Esophagus muscularis mucosa (tissue), 4 donors: ENCODE results near the gene CDK5R2. TPM values are rescaled to one million over a fixed set of nuclear protein-coding genes. Genes with fewer than 3 reads are reported as not detected.

Source experiments
- DNase-seq: peaks from one replicate; pipeline ENCODE4 v3.0.0-alpha.2; 2017; ENCODE audit errors: extremely low spot score
- H3K27ac ChIP-seq, 4 donors: fragments of 200-600 bp; sonication (generic); replicated peaks in 1 of 4; 1 replicate in 3 of 4; 2 replicates in 1 of 4; pipeline ENCODE4 v1.5.1; 2016 to 2019; ENCODE audit warnings: mild to moderate bottlenecking in 1 of 4
- H3K27me3 ChIP-seq, 4 donors: fragments of 200-600 bp; sonication (generic); one replicate each; pipeline versions ENCODE4 v1.5.1 to v1.6.0; 2016 to 2019
- H3K36me3 ChIP-seq, 4 donors: fragments of 200-600 bp; sonication (generic); one replicate each; pipeline ENCODE4 v1.5.1; 2016 to 2019
- H3K4me1 ChIP-seq, 4 donors: fragments of 200-600 bp; sonication (generic); one replicate each; pipeline ENCODE4 v1.5.1; 2016 to 2019
- H3K4me3 ChIP-seq, 4 donors: fragments of 200-600 bp; sonication (generic); 1 replicate in 2 of 4; 2 replicates in 2 of 4; pipeline ENCODE4 v1.5.1; 2016 to 2019; ENCODE audit warnings: mild to moderate bottlenecking in 4 of 4, moderate library complexity in 1 of 4
- H3K9me3 ChIP-seq, 4 donors: fragments of 200-600 bp; sonication (generic); 1 replicate in 3 of 4; 2 replicates in 1 of 4; pipeline ENCODE4 v1.5.1; 2016 to 2019
- CTCF ChIP-seq, 3 experiments: fragments of 200-600 bp in 2 of 3; fragments of 450-650 bp in 1 of 3; sonication (generic) in 2 of 3; IDR thresholded peaks; one replicate each; pipeline ENCODE4 v1.5.1; 2017 to 2019; ENCODE audit warnings: antibody characterized with exemption in 3 of 3, mild to moderate bottlenecking in 2 of 3, moderate library complexity in 1 of 3
- EP300 ChIP-seq: sonication (generic); formaldehyde crosslinking; IDR thresholded peaks from one replicate; pipeline ENCODE4 v1.6.1; 2017; ENCODE audit warnings: antibody characterized with exemption
- POLR2A ChIP-seq: fragments of 450-650 bp; IDR thresholded peaks from one replicate; pipeline ENCODE4 v1.6.1; 2017; ENCODE audit warnings: antibody characterized with exemption, moderate library complexity, mild to moderate bottlenecking, low read depth
- POLR2AphosphoS5 ChIP-seq, 2 donors: sonication (generic); formaldehyde crosslinking; IDR thresholded peaks; one replicate each; pipeline ENCODE4 v1.6.1; 2017; ENCODE audit warnings: antibody characterized with exemption in 2 of 2
- WGBS: methylation state at CpG from one replicate; pipeline ENCODE4 v1.1.5; 2018; 5-methylcytosine and 5-hydroxymethylcytosine counted together
- intact Hi-C: fragments of 100-400 bp; cut with DNase I; formaldehyde crosslinking; loops from one replicate; pipeline ENCODE4 v1.15.1; 2023
- total RNA-seq, 4 donors: library from RNA; depleted of rRNA; stranded (reverse); fragments of >200 nt; gene quantifications; one replicate each; pipeline versions ENCODE4 v1.1.0 to v1.2.1, GENCODE V29; 2016

The CDK5R2 gene
- total RNA-seq, 4 donors from 2014 or later = under 0.01 to 0.52 (median 0.33) TPM; not detected in 1

GRCh38 chr2:218992703-218993344 lies 33.4 kb downstream of the CDK5R2 start:
- H3K27me3 ChIP-seq = peaks cover 0 to 100% (median 81%) of the 10 kb centered on the region in 4 donors
- intact Hi-C loops = loop anchor here (10.0 kb wide), 1 partner anchor 162 kb away; no protein-coding TSS in a partner anchor

GRCh38 chr2:218993345-218994315 lies 34.2 kb downstream of the CDK5R2 start, which contains the start of gene CRYBA2:
Gene CRYBA2, minus strand, starts transcription at chr2:218993422. Its CDS starts 246 bp downstream, at chr2:218993176.
- under 1% methylated on average over 22 of the region's 88 CpGs for WGBS
- no peak within 1 kb of the TSS for H3K27ac ChIP-seq
- H3K36me3 ChIP-seq = no peaks in the 10 kb centered on the region
- H3K4me1 ChIP-seq = peaks cover 26 to 40% (median 32%) of the 10 kb centered on the region in 4 donors
- intact Hi-C loops = loop anchor here (10.0 kb wide), 1 partner anchor 161 kb away; no protein-coding TSS in a partner anchor
- DNase-seq = no peak
- TF ChIP-seq CTCF (IDR thresholded peaks at IDR 0.05) (no peak), POLR2AphosphoS5 (IDR thresholded peaks at IDR 0.05) (no peak), EP300 (no peak), POLR2A (no peak)
- no peaks in the 10 kb centered on the region for H3K9me3 ChIP-seq
- H3K4me3 ChIP-seq = peak within 1 kb of the TSS; percentile 46 to 57 (median 48)
- H3K27me3 ChIP-seq = peaks cover 0 to 100% (median 74%) of the 10 kb centered on the region in 4 donors

More at GRCh38 chr2:218992703-218993344, 33.4 kb downstream of the CDK5R2 start:
- Histone ChIP-seq H3K36me3 (no peaks in the 10 kb centered on the region), H3K27ac (no peak overlapping the region), H3K9me3 (no peaks in the 10 kb centered on the region), H3K4me3 (peak overlapping the region; percentile 46 to 57 (median 48)), H3K4me1 (peaks cover 26 to 40% (median 32%) of the 10 kb centered on the region in 4 donors)
- DNase-seq = no peak
- WGBS = 24% methylated on average over 26 of the region's 44 CpGs
- no peak for TF ChIP-seq EP300
- no peak for TF ChIP-seq POLR2AphosphoS5 (IDR thresholded peaks at IDR 0.05)
- no peak for TF ChIP-seq POLR2A
- no peak for TF ChIP-seq CTCF (IDR thresholded peaks at IDR 0.05)

GRCh38 chr2:218995561-218995960 lies 36.1 kb downstream of the CDK5R2 start:
- WGBS = 26% methylated on average over 8 of the region's 8 CpGs
- TF ChIP-seq CTCF (IDR thresholded peaks at IDR 0.05) = no peak
- no peak for TF ChIP-seq POLR2A
- no peak for TF ChIP-seq POLR2AphosphoS5 (IDR thresholded peaks at IDR 0.05)
- no peak for TF ChIP-seq EP300

GRCh38 chr2:218995972-218996711 lies 36.7 kb downstream of the CDK5R2 start:
- Histone ChIP-seq H3K9me3 (no peaks in the 10 kb centered on the region), H3K4me1 (peaks cover 26 to 42% (median 32%) of the 10 kb centered on the region in 4 donors), H3K36me3 (no peaks in the 10 kb centered on the region), H3K27ac (no peak overlapping the region), H3K27me3 (peaks cover 0 to 100% (median 63%) of the 10 kb centered on the region in 4 donors), H3K4me3 (peak overlapping the region; percentile 25 to 57 (median 46))
- no peak for TF ChIP-seq POLR2A
- peak; percentile 83 to 93 (median 83) for TF ChIP-seq CTCF (IDR thresholded peaks at IDR 0.05)
- TF ChIP-seq POLR2AphosphoS5 (IDR thresholded peaks at IDR 0.05) = peak; percentile 56 to 73
- WGBS = 5% methylated on average over 22 of the region's 43 CpGs
- intact Hi-C loops = loop anchor here (10.0 kb wide), 1 partner anchor 159 kb away; no protein-coding TSS in a partner anchor
- no peak for DNase-seq

More at GRCh38 chr2:218995561-218995960, 36.1 kb downstream of the CDK5R2 start:
- no peak for DNase-seq
- H3K4me1 ChIP-seq = peaks cover 26 to 40% (median 32%) of the 10 kb centered on the region in 4 donors
- H3K27me3 ChIP-seq = peaks cover 0 to 100% (median 63%) of the 10 kb centered on the region in 4 donors
- H3K4me3 ChIP-seq = peak overlapping the region in 2 of 4 donors; percentile 25 to 49
- H3K9me3 ChIP-seq = no peaks in the 10 kb centered on the region
- H3K27ac ChIP-seq = no peak overlapping the region
- H3K36me3 ChIP-seq = no peaks in the 10 kb centered on the region
- intact Hi-C loops = loop anchor here (10.0 kb wide), 1 partner anchor 159 kb away; no protein-coding TSS in a partner anchor
